OCI-LY3 (cell line): Measurements from ENCODE around the gene DCLK1.

Experiments
- H2AFZ ChIP-seq: fragments of 200-600, 300-600 bp; shearing (Covaris generic); 2 replicates; pipeline ENCODE4 v1.6.0; 2014; ENCODE audit warnings: antibody characterized with exemption, low read depth, low read length
- H3K27ac ChIP-seq: fragments of 200-600, 300-600 bp; sonication (generic); 2 replicates; pipeline ENCODE4 v1.5.1; 2014; ENCODE audit warnings: mild to moderate bottlenecking, low read length, moderate library complexity, mixed read lengths
- H3K27me3 ChIP-seq: fragments of 200-600, 300-600 bp; sonication (generic); 2 replicates; pipeline ENCODE4 v1.6.1; 2014; ENCODE audit warnings: low read depth, low read length, mixed read lengths
- H3K36me3 ChIP-seq: fragments of 200-600, 300-600 bp; sonication (generic); replicated peaks from 2 replicates; pipeline ENCODE3; 2014; ENCODE audit warnings: low read depth, low read length, mixed read lengths
- H3K4me1 ChIP-seq: fragments of 300-600, 200-600 bp; sonication (generic); 2 replicates; pipeline ENCODE4 v1.6.1; 2014; ENCODE audit warnings: low read length, mixed read lengths
- H3K4me2 ChIP-seq: fragments of 200-600, 300-600 bp; sonication (generic); 2 replicates; pipeline ENCODE4 v1.6.1; 2014; ENCODE audit warnings: low read length, mixed read lengths
- H3K4me3 ChIP-seq: fragments of 300-600, 200-600 bp; sonication (generic); 2 replicates; pipeline ENCODE4 v1.5.1; 2014; ENCODE audit warnings: antibody characterized with exemption, mild to moderate bottlenecking, low read length, moderate library complexity
- H3K79me2 ChIP-seq: fragments of 300-600, 200-600 bp; shearing (Covaris generic); 2 replicates; pipeline ENCODE4 v1.6.1; 2014; ENCODE audit warnings: mild to moderate bottlenecking, low read length, mixed read lengths
- H3K9ac ChIP-seq: fragments of 300-600, 200-600 bp; shearing (Covaris generic); 2 replicates; pipeline ENCODE4 v1.6.0; 2014; ENCODE audit warnings: mild to moderate bottlenecking, low read length, moderate library complexity
- H3K9me3 ChIP-seq: fragments of 200-600, 300-600 bp; shearing (Covaris generic); 2 replicates; pipeline ENCODE4 v1.6.1; 2014; ENCODE audit warnings: low read length, mixed read lengths; ENCODE audit not compliant: insufficient read depth
- H4K20me1 ChIP-seq: fragments of 200-600, 300-600 bp; sonication (generic); 2 replicates; pipeline ENCODE4 v1.6.1; 2016; ENCODE audit warnings: low read length, mixed read lengths; ENCODE audit not compliant: insufficient read depth
- CTCF ChIP-seq: fragments of 200-600, 300-600 bp; sonication (generic); IDR thresholded peaks from 2 replicates; pipeline ENCODE4 v1.5.1; 2014; ENCODE audit warnings: antibody characterized with exemption, low read length, low read depth
- EZH2phosphoT487 ChIP-seq: fragments of 200-600 bp; shearing (Covaris generic); IDR thresholded peaks from 2 replicates; pipeline ENCODE4 v1.6.1; 2018; ENCODE audit warnings: antibody characterized with exemption, mixed run types, low read depth

The DCLK1 gene

DNA sequence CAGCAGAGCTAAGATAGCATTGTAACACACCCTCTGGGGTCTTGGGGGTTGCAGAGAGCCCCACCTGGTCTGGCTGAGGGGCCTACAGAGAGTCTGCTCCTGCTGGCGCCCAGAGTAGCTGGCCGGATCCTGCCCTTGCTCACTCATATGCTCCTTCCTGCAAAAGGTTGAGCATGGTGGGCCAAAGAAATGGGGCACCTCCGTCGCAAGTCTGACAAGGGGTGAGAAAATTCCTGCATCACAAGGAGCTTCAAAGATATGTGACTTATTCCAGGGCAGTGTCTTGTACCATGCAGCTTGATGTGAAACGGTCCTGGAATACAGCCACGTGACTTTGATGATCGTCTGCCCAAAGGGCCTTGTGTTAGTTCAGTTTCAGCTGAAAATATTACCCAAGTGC, 218.3 kb downstream of the DCLK1 start:
- no peak overlapping the region for H3K4me2 ChIP-seq
- 0 out of 2 replicates have a peak, but pooled peaks cover 1% of the 10 kb centered on the region for H3K27me3 ChIP-seq
- no peaks in the 10 kb centered on the region for H3K36me3 ChIP-seq
- H3K79me2 ChIP-seq = no peaks in the 10 kb centered on the region
- H2AFZ ChIP-seq = no peak overlapping the region
- H3K9me3 ChIP-seq = no peaks in the 10 kb centered on the region
- H3K27ac ChIP-seq = no peak overlapping the region
- H3K4me1 ChIP-seq = no peaks in the 10 kb centered on the region
- H3K9ac ChIP-seq = no peak overlapping the region
- no peak overlapping the region for H3K4me3 ChIP-seq
- no peak for TF ChIP-seq CTCF
- no peak for TF ChIP-seq EZH2phosphoT487
- no peaks in the 10 kb centered on the region for H4K20me1 ChIP-seq

DNA sequence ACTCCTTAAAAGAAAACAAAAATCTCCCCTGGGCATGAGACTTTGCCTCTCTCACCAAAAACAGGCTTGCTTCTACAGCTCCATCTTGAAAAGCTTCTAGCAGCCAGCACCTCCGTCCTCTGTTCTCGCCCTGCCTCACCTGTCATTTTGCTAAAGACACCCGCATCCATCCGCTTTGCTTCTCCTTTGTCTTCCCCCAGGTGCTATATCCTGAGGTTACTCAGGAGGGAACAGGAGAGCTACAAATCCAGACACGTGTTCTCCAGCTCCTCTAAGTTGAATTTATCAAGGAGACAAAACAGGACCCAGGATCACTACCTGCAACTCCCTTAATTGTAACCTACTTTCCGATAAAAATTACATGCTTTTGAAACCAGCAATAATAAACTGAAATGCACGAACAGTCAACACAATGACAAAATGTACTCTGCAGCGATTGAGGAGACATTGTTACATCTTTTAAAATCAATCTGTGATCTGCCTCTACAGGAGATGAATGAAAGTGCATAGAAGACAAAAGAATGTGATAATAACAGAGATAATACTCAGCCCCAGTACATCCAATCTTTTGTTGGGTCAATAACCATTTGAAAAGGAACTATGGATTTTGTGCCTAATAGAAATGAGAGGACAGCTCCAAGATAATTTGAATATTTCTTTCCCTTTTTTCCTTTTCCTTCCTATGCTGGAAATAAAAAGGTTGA, 221.2 kb downstream of the DCLK1 start:
- Histone ChIP-seq H3K4me1 (no peaks in the 10 kb centered on the region), H2AFZ (no peak overlapping the region), H3K4me2 (no peak overlapping the region), H3K36me3 (no peaks in the 10 kb centered on the region), H3K9ac (no peak overlapping the region), H4K20me1 (no peaks in the 10 kb centered on the region), H3K27ac (no peak overlapping the region), H3K9me3 (no peaks in the 10 kb centered on the region), H3K27me3 (no peaks in the 10 kb centered on the region), H3K4me3 (no peak overlapping the region), H3K79me2 (no peaks in the 10 kb centered on the region)
- no peak for TF ChIP-seq EZH2phosphoT487
- TF ChIP-seq CTCF = no peak

GRCh38 chr13:35909091-35909490, 222.1 kb downstream of the DCLK1 start:
- TF ChIP-seq EZH2phosphoT487 = no peak
- TF ChIP-seq CTCF = no peak
- Histone ChIP-seq H3K36me3 (no peaks in the 10 kb centered on the region), H3K27me3 (no peaks in the 10 kb centered on the region)

DNA sequence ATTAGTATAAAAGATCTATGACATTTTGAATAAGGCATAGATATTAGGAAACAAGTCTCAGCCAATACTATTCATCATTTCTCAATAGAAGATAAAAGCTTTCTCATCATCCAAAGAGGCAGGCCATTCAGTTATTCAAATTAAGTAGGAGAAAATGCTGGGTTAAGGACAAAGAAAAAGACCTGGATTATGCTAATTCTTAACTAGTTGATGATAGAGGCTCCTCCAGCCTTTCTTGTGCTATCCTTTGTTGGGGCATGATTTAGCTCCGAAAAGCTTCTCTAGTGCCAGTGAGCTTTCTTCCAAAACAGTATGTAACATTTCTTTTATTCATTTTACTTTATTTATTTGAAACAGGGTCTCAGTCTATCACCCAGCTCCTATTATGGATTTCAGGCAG, 223.0 kb downstream of the DCLK1 start:
- Histone ChIP-seq H3K27me3 (no peaks in the 10 kb centered on the region), H3K9ac (no peak overlapping the region), H3K4me2 (no peak overlapping the region), H3K36me3 (no peaks in the 10 kb centered on the region), H2AFZ (no peak overlapping the region), H3K4me3 (no peak overlapping the region), H3K79me2 (no peaks in the 10 kb centered on the region), H3K27ac (no peak overlapping the region), H3K9me3 (no peaks in the 10 kb centered on the region), H3K4me1 (no peaks in the 10 kb centered on the region), H4K20me1 (no peaks in the 10 kb centered on the region)
- TF ChIP-seq CTCF (no peak), EZH2phosphoT487 (no peak)

More at GRCh38 chr13:35909091-35909490, 222.1 kb downstream of the DCLK1 start:
- Histone ChIP-seq H2AFZ (no peak overlapping the region), H4K20me1 (no peaks in the 10 kb centered on the region), H3K4me3 (no peak overlapping the region), H3K9ac (no peak overlapping the region), H3K79me2 (no peaks in the 10 kb centered on the region), H3K9me3 (no peaks in the 10 kb centered on the region), H3K4me2 (no peak overlapping the region), H3K27ac (no peak overlapping the region), H3K4me1 (no peaks in the 10 kb centered on the region)
